GM18951 (cell line): ENCODE results near the gene UNC13C.
"Not testable (repeated sequence)": the region's sequence is repeated elsewhere in the genome, so short reads cannot be mapped to it uniquely, and the experiment has no call there.

Experiments used
- POLR2A ChIP-seq: IDR thresholded peaks from 4 replicates; pipeline ENCODE4 v1.6.1; 2011; ENCODE audit warnings: mild to moderate bottlenecking; ENCODE audit not compliant: insufficient read length, insufficient read depth; ENCODE audit errors: extremely low read depth
- in situ Hi-C: fragments of 300-500 bp; cut with MboI; formaldehyde crosslinking; loops from one replicate; pipeline ENCODE4 v1.12.0; 2022; ENCODE audit warnings: low sequenced_read_pairs, mixed read lengths, inconsistent platforms; ENCODE audit not compliant: unreplicated experiment

Gene UNC13C

DNA sequence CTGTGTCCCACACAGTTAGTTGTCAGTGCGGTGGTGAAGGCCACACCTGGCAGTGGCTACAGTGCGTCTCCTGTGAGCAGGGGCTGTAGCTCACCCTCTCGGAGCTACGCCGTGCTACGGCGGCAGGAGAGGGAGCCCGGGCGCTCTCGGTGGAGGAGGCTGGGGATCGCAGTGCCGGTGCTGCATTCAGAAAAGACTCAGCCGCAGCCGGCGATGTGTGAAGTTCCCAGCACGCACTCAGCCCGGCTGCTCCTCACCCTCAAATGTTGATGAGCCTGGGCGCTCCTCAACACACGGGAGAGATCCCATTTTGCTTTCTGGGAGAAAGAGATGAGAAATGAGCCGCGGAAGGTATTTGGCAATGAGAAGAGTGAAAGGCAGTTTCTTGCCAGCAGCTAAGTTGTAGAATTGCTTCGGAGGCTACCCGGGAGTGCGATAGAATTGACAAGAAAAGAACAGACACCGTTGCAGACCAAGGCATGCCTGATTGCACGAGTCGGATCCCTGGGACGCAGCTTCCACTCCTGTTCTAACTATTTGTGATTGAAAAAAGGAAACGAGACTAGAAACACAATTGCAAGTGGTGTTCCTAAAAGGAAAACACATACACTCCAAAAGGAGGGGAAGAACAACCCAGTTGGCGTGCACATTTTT, at the start of gene UNC13C:
Gene UNC13C, plus strand, starts transcription at position 189 of the 654 bp plus-strand sequence. CDS start 34,463 bp downstream, outside the sequence.
- no peak for TF ChIP-seq POLR2A
- in situ Hi-C loops = no loop called here

DNA sequence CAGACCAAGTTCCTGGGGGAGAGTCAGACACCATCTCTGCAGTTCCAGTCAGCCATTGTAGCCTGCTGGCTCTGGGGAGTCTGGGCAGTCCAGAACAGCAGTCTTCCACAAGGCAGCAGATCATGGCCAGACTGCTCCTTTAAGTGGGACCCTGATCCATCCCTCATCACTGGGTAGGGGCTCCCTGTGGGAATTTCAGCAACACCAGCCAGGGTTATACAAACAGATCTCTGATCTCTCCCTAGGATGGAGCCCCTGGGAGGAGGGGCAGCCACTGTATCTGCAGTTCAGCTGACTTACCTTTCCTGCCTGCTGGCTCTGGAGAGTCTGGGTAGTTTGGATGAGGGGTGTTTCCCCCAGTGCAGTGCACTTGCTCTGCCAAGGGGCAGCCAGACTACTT, 42.1 kb upstream of the UNC13C start:
- in situ Hi-C loops = no loop called here
- TF ChIP-seq POLR2A = no peak

DNA sequence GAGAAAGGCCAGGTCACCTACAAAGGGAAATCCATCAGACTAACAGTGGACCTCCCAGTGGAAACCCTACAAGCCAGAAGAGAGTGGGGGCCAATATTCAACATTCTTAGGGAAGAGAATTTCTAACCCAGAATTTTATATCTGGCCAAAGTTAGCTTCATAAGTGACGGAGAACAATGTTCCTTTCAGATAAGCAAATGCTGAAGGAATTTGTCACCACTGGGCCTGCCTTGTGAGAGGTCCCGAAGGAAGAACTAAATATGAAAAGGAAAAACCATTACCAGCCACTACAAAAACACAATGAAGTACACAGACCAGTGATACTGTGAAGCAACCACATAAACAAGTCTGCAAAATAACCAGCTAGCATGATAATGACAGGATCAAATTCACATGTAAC, 40.6 kb upstream of the UNC13C start:
- in situ Hi-C loops = not testable (repeated sequence)

DNA sequence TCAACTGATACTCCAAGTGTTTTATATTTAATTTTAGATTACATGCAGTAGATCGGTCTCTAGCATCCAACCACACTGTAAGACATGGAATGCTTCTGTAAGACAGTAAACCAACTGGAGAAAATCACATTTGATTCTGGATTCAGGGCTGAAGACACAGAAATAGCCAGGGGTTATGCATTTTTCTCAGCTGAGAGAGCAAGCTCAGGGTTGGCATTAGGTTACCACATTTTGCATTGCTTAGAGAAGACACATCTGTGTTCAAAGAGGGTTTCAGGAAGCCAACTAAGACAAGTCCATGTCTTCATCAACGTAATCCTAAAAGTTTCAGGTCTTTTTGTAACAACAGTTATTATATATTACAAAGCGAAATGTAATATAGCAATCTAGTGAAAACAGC, 27.7 kb upstream of the UNC13C start:
- in situ Hi-C loops = no loop called here
- TF ChIP-seq POLR2A = no peak

DNA sequence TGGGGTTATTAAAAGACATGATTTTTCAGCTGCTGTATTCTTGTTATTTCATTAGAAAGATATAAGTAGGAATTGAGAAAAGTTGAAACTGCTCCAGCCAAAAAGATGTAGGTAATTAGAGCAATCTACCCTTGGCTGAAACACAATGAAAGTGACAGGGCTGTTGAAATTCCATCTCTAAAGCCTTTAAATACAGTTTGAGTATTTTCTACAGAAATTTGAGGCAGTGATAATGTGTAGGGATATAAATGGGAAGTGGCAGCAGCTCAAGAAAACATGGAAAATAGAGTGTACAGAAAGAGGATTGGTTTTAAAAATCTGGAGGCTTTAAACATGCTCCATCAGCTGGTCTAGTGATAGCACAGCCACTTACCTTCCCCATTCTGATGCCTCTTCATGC, 22.8 kb upstream of the UNC13C start:
- in situ Hi-C loops = no loop called here
- no peak for TF ChIP-seq POLR2A

DNA sequence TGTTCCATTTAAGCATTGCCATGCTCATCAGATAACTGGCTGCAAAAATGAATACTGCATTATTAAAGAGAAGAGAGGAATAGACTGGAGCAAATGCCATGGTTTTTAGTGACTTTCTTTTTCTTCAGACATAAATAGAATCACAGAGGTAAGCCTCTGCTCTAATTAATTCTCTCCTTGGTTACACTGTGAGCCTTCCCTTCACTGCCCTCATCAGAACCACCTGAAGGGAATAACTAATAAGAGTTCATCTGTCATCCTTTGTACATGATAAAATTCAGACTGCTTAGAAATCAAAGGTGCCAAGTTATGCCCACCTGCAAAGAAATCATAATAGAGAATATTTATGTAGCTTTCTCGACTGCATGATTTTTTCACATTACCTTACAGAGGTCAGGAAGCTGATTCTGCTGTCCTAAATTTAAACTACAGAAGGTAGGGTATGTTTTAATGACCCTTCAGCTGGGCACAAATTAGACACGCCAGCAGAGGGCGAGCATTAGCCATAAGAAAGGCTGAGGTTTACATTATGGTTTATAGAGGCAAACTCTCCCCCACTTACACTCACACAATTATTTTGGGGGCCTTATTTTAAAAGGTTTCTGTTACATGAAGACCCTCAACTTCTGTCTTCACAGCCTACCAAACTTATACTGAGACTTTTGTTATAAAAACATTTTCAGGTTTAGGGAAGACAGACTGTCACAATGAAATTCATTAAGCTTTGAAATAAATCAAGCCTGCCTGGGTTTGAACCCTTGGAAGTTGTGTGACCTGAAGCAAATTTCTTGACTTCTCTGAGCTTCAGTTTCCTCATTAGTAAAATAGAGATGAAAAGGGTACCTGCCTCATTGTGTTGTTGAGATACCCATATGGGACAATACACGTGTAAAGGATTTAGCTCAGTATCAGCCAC, 15.3 kb upstream of the UNC13C start:
- no peak for TF ChIP-seq POLR2A
- in situ Hi-C loops = no loop called here

DNA sequence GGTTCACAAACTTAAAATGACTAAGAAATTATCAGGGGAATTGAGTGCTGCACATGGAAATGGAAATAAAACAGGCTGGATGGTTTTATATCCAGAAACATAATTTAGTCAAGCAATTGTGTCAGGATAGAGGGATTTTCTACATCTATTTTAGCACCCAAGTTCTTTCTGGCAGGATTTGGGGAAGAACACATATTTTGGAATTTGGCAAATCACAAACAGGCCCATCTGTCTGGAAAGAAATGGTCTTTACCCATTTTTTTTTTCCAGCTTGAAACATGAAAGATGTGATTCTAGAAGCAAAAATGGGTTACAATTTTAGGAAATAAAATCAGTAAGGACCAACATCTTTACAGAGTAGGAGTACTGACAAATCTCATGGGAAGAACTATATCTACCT, 14.4 kb upstream of the UNC13C start:
- in situ Hi-C loops = no loop called here
- no peak for TF ChIP-seq POLR2A

DNA sequence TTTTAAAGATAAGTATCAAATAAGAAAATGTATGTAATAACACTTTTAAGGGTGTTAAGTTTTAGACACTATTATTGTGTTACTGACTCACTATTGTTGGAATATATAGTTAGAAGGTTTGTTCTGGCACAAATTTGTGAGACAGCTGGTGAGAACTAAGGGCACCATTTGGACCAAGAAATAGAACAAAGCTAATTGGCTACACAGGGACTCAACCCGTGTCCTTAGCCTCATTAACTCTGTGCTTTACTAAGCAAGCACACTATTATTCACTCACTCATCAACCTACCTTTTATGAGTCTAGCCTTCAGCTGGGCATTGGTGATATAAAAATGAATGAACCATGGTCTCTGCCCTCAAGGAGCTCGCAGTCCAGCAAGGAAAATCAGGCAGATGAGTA, 4.1 kb upstream of the UNC13C start:
- in situ Hi-C loops = no loop called here
- no peak for TF ChIP-seq POLR2A

DNA sequence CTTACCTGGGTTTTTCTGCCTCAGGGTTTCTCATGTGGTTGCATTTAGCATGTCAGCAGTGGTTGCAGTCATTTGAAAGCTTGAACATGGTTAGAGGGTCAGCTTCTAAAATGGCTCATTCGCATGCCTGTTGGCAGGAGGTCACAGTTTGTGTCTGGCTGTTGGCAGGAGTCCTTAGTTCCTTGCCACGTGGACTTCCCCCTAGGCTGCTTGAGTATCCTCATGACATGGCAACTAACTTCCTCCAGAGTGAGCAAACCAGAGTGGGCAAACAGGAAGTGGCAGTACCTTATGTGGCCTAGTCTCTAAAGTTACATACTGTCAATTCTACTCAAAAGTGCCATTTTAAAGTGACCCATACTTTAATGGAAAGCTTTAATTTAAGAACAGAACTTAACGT, 3.4 kb upstream of the UNC13C start:
- in situ Hi-C loops = no loop called here
- TF ChIP-seq POLR2A = no peak

DNA sequence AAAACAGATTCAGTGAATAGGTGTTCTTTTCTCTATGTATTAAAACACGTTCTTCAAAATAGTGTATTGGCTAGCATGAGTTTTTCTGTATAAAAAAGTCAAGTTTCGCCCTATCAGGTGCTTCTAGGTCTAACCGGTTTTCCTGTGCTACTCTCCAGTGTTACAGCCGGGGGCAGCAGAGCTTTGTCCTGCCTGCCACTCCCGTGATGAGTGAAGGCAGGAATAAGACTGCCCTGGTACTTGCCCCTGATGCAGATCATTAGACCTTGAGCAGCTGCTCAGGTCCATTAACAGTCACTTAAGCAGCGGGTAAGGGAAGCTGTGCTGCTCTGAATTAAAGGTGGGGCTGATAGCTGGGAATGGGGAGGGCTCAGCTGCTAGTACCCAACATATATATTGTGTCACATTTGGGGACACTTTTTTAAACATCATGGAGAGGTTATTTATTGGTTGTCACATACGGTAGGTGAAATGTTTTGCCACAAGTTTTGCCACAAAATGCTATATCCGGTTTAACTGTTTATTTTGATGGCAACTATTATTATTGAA, 1.3 kb upstream of the UNC13C start:
- TF ChIP-seq POLR2A = no peak
- in situ Hi-C loops = no loop called here

DNA sequence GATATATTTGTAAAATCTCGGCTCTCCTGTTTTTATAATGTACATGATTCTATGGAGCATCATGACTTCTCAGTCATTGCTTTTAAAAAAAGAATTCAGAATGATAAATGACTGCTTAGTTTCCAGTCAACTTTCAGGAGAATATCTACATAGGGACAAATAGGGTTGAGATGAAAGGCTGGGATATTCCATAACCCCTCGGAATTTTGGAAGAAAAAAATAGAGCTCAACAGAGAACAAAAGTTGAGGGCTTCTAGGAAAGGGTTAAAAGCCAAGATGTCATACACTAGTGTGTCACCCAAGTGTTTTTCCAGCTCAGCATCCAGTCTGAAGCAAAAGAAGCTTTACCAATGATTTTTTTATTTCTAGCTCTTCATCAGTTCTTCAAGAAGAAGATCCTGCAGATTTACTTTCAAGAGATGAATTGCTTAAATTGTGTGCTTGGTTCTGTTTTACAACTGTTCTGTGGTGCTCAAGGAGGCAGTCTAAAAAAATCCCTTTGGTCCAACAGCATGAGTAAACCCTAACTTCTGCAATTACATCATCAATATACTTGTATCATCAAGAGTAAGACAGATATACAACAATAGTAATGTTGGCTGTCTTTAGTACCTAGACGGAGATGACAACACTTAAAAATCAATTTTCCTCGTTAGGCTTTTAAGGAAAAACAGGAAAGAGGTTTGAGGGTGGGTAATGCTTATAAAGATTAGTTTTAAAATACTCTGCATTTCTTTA, 979 bp downstream of the UNC13C start:
- no peak for TF ChIP-seq POLR2A
- in situ Hi-C loops = no loop called here

DNA sequence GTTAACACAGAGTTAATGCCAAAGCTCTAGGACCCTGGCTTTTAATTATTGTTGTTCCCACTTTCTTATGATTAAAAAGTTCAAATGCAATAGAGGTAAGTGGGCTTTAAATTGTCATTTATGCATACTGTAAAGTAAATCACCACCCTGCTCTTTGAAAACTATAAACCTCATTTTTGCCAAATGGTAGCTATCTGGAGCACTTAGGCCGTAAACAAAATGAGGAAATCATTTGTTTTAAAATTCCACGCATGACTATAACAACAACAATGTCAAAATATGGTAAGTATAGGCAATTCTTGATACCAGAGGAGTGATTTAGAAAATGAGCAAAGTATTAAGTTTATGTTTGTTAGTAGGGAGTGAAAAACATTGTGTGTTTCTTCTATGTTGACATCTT, 1.8 kb downstream of the UNC13C start:
- in situ Hi-C loops = no loop called here

DNA sequence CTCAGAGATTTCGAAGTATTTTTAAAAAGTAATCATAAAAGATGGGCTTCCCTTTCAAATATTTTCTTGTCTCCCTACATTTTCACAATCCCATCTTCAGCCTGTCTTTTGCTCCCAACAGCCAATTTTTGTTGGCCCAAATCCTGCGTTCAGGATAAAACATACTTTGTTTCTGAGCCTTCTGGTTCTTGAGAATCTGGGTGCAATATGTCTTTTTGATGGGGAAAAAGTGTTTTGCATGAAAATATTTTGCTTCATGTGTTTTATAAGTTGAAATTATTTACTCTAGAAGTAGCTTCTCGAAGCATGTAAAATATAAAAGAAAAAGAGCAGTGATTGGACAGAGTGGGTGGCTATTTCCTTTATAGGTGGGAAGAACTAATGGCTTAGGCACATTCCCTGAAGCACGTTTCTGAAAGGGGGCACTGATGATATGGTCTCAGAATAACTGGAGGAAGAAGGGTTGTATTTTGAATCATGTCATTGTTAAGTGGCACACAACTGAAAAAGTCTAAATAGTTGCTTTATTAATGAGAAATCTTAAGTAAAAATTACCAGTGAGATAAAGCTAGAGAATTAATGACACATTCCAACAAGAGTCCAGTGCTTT, 3.9 kb downstream of the UNC13C start:
- in situ Hi-C loops = no loop called here
- no peak for TF ChIP-seq POLR2A

More for the DNA sequence above, 1.8 kb downstream of the UNC13C start:
- TF ChIP-seq POLR2A = no peak
